Mesenchymal stem cell (in vitro differentiated cells and primary cell): ENCODE results near the gene HECTD4.

Experiments
- DNase-seq: peaks from one replicate; pipeline ENCODE4 v3.0.0-alpha.2; 2013
- H2AFZ ChIP-seq: one replicate; pipeline ENCODE4 v1.6.1; 2013; ENCODE audit warnings: low read depth, mild to moderate bottlenecking, control low read depth, inconsistent platforms, low read length, moderate library complexity
- H2AK5ac ChIP-seq: 2 replicates; pipeline ENCODE4 v1.6.1; 2013; ENCODE audit warnings: low read length, moderate library complexity, mild to moderate bottlenecking, inconsistent platforms; ENCODE audit not compliant: severe bottlenecking
- H2BK120ac ChIP-seq: one replicate; pipeline ENCODE4 v1.6.1; 2013; ENCODE audit warnings: low read depth, mild to moderate bottlenecking, inconsistent platforms, low read length, moderate library complexity
- H2BK12ac ChIP-seq, 2 experiments: one replicate each; pipeline ENCODE4 v1.6.1; 2013; ENCODE audit warnings: inconsistent platforms in 2 of 2, low read length in 2 of 2, mild to moderate bottlenecking in 2 of 2, moderate library complexity in 2 of 2, control low read depth in 1 of 2
- H2BK15ac ChIP-seq: one replicate; pipeline ENCODE4 v1.6.1; 2013; ENCODE audit warnings: mild to moderate bottlenecking, low read depth, inconsistent platforms; ENCODE audit not compliant: poor library complexity, severe bottlenecking
- H2BK5ac ChIP-seq: 2 replicates; pipeline ENCODE4 v1.6.1; 2013; ENCODE audit warnings: low read depth, mild to moderate bottlenecking, low read length, control low read depth, inconsistent platforms; ENCODE audit not compliant: poor library complexity, severe bottlenecking
- H3K14ac ChIP-seq, 2 experiments: one replicate each; pipeline ENCODE4 v1.6.1; 2013; ENCODE audit warnings: inconsistent platforms in 2 of 2, low read length in 2 of 2, control low read depth in 1 of 2, mild to moderate bottlenecking in 1 of 2, moderate library complexity in 1 of 2
- H3K18ac ChIP-seq, 2 experiments: one replicate each; pipeline ENCODE4 v1.6.1; 2013; ENCODE audit warnings: inconsistent platforms in 2 of 2, low read length in 2 of 2, control low read depth in 1 of 2, low read depth in 1 of 2, mild to moderate bottlenecking in 1 of 2
- H3K23ac ChIP-seq, 2 experiments: one replicate each; pipeline ENCODE4 v1.6.1; 2013; ENCODE audit warnings: inconsistent platforms in 2 of 2, low read length in 2 of 2, mild to moderate bottlenecking in 2 of 2, moderate library complexity in 2 of 2, control low read depth in 1 of 2
- H3K27ac ChIP-seq: 2 replicates; pipeline ENCODE4 v1.5.1; 2013; ENCODE audit warnings: mild to moderate bottlenecking, moderate library complexity, low read length, control low read depth, inconsistent platforms; ENCODE audit not compliant: poor library complexity, severe bottlenecking
- H3K27me3 ChIP-seq, 2 experiments: 2 replicates each; pipeline versions ENCODE4 v1.6.1 to v1.7.0; 2013; ENCODE audit warnings: low read length in 2 of 2, mild to moderate bottlenecking in 2 of 2, moderate library complexity in 2 of 2, control low read depth in 1 of 2, inconsistent platforms in 1 of 2; ENCODE audit not compliant: control insufficient read depth in 1 of 2, insufficient read depth in 1 of 2
- H3K36me3 ChIP-seq, 2 experiments: 2 replicates each; pipeline versions ENCODE4 v1.6.1 to v1.7.0; 2013; ENCODE audit warnings: low read length in 2 of 2, control low read depth in 1 of 2, inconsistent platforms in 1 of 2, low read depth in 1 of 2, mild to moderate bottlenecking in 1 of 2; ENCODE audit not compliant: insufficient read depth in 2 of 2, control insufficient read depth in 1 of 2
- H3K4ac ChIP-seq, 2 experiments: one replicate each; pipeline ENCODE4 v1.6.1; 2013; ENCODE audit warnings: inconsistent platforms in 2 of 2, low read length in 2 of 2, mild to moderate bottlenecking in 2 of 2, moderate library complexity in 2 of 2, control low read depth in 1 of 2, low read depth in 1 of 2
- H3K4me1 ChIP-seq: 2 replicates; pipeline ENCODE4 v1.6.1; 2013; ENCODE audit warnings: low read depth, low read length, control low read depth; ENCODE audit not compliant: control insufficient read depth, insufficient read depth
- H3K4me2 ChIP-seq: 2 replicates; pipeline ENCODE4 v1.6.1; 2013; ENCODE audit warnings: low read length, mild to moderate bottlenecking, inconsistent platforms; ENCODE audit not compliant: poor library complexity, severe bottlenecking
- H3K4me3 ChIP-seq, 2 experiments: 2 replicates each; pipeline versions ENCODE4 v1.5.1 to v1.7.0; 2013; ENCODE audit warnings: low read length in 2 of 2, mild to moderate bottlenecking in 2 of 2, control low read depth in 1 of 2, low read depth in 1 of 2; ENCODE audit not compliant: insufficient read depth in 1 of 2
- H3K79me1 ChIP-seq: replicated peaks from 2 replicates; pipeline ENCODE4 v1.6.1; 2013; ENCODE audit warnings: mild to moderate bottlenecking, control low read depth, low read length, inconsistent platforms; ENCODE audit not compliant: poor library complexity, severe bottlenecking
- H3K9ac ChIP-seq: 2 replicates; pipeline ENCODE4 v1.7.0; 2013; ENCODE audit warnings: mild to moderate bottlenecking, low read length, moderate library complexity
- H3K9me3 ChIP-seq: 2 replicates; pipeline ENCODE4 v1.7.0; 2013; ENCODE audit warnings: mild to moderate bottlenecking, low read length; ENCODE audit not compliant: control insufficient read depth
- H4K8ac ChIP-seq: one replicate; pipeline ENCODE4 v1.6.1; 2013; ENCODE audit warnings: inconsistent platforms, mild to moderate bottlenecking, low read length, moderate library complexity
- H4K91ac ChIP-seq: one replicate; pipeline ENCODE4 v1.6.1; 2013; ENCODE audit warnings: mild to moderate bottlenecking, low read length, inconsistent platforms
- WGBS: methylation state at CpG from one replicate; pipeline ENCODE4 v1.1.7; 2013; ENCODE audit warnings: mixed read lengths; 5-methylcytosine and 5-hydroxymethylcytosine counted together

HECTD4 gene

DNA sequence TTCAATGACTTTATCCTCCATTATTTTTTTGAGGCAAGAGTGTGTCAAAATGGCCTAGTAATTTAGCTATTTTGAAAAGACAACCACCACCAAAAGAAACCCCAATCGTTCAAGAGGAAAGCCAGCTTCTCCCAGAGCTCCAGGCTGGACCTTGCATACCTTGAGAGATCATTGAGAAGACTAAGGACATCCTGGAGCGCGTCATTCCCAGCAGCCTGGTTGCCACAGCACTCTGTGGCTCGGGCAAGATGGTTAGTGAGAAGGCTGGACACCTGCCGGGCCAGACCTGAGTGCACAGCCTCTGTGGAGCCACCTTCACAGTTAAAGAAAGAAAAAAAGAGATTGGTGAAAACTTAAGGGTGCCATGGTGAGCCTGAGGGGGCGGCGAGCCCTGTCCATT lies 145.4 kb downstream of the HECTD4 start:
- Histone ChIP-seq H3K4me3 (no peak overlapping the region), H3K9me3 (no peaks in the 10 kb centered on the region)
- 97% methylated on average over 5 of the region's 7 CpGs for whole genome bisulfite sequencing

DNA sequence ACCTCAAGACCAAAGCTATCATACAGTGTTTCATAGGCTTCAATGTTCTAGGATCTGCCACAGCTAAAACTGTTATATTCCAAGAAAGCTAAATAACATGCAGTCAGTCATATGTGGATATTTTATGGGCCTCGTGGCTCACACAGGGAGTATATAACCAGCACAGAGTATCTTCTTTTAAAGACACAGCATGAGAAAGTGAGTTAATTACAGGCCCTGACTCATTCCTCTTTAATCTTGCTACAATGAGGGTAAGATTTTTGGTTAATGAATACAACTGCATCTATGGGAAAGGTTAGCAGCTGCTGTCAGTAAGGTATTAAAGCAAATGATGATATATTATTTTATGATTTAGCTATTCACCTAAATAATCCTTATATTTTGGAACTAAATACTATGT lies 145.8 kb downstream of the HECTD4 start:
- no peak overlapping the region for H4K91ac ChIP-seq
- no peak overlapping the region for H2AFZ ChIP-seq
- WGBS, result 100% methylated on average over 1 of the region's 1 CpG
- H3K4me2 ChIP-seq, result no peak overlapping the region
- no peak overlapping the region for H2BK5ac ChIP-seq
- DNase-seq, result no peak
- no peaks in the 10 kb centered on the region for H3K9me3 ChIP-seq
- no peak overlapping the region for H3K4me3 ChIP-seq
- H3K9ac ChIP-seq, result no peak overlapping the region
- no peak overlapping the region for H3K4ac ChIP-seq
- peaks cover 38 to 88% of the 10 kb centered on the region in 2 experiments for H3K36me3 ChIP-seq
- H3K23ac ChIP-seq, result no peak overlapping the region
- H2BK12ac ChIP-seq, result no peak overlapping the region
- peaks cover 3% of the 10 kb centered on the region for H3K79me1 ChIP-seq
- no peak overlapping the region for H3K18ac ChIP-seq
- no peak overlapping the region for H2AK5ac ChIP-seq
- H3K14ac ChIP-seq, result no peak overlapping the region
- no peak overlapping the region for H4K8ac ChIP-seq
- peaks cover 3% of the 10 kb centered on the region for H3K4me1 ChIP-seq
- H3K27me3 ChIP-seq, result no peaks in the 10 kb centered on the region
- no peak overlapping the region for H2BK15ac ChIP-seq
- H3K27ac ChIP-seq, result no peak overlapping the region
- H2BK120ac ChIP-seq, result no peak overlapping the region

More for the DNA sequence above, 145.4 kb downstream of the HECTD4 start:
- Histone ChIP-seq H2BK5ac (no peak overlapping the region), H3K14ac (no peak overlapping the region), H2BK12ac (no peak overlapping the region), H3K18ac (no peak overlapping the region), H3K4me1 (peaks cover 3% of the 10 kb centered on the region), H3K4ac (no peak overlapping the region), H3K36me3 (peaks cover 40 to 88% of the 10 kb centered on the region in 2 experiments), H3K27ac (no peak overlapping the region), H2BK120ac (no peak overlapping the region), H2AFZ (no peak overlapping the region), H4K8ac (no peak overlapping the region), H3K23ac (no peak overlapping the region), H4K91ac (no peak overlapping the region), H2AK5ac (no peak overlapping the region), H3K4me2 (no peak overlapping the region), H2BK15ac (no peak overlapping the region), H3K27me3 (no peaks in the 10 kb centered on the region), H3K79me1 (peaks cover 3% of the 10 kb centered on the region), H3K9ac (no peak overlapping the region)
- no peak for DNase-seq

DNA sequence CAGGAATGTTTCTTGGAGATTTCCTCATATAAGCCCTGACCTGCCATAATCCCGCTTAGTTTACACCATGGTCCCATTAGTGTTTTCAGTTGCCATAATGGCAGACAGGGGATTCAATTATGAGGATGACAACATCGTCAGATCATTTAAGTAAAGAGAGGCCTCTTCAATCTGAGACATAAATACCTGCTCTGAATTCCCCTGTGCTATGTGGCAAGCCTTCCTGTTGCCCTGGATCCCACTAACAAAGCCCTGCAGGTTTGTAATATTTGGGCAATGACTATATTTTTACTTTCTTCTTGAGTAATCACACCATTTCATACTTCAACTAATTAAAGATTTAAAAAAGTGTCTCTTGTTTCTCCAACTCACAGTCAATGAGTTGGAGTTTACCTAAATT lies 147.9 kb downstream of the HECTD4 start:
- DNase-seq, result no peak
- Histone ChIP-seq H3K9ac (no peak overlapping the region), H2AFZ (no peak overlapping the region), H3K14ac (no peak overlapping the region), H3K18ac (no peak overlapping the region), H3K23ac (no peak overlapping the region), H2BK12ac (no peak overlapping the region), H2AK5ac (no peak overlapping the region), H3K4me3 (no peak overlapping the region), H3K4me2 (no peak overlapping the region), H3K79me1 (peaks cover 3% of the 10 kb centered on the region), H3K27ac (no peak overlapping the region), H3K36me3 (peaks cover 39 to 89% of the 10 kb centered on the region in 2 experiments), H2BK120ac (no peak overlapping the region), H2BK5ac (no peak overlapping the region), H3K27me3 (no peaks in the 10 kb centered on the region), H3K4ac (no peak overlapping the region), H3K9me3 (no peaks in the 10 kb centered on the region), H4K91ac (no peak overlapping the region), H2BK15ac (no peak overlapping the region), H3K4me1 (peaks cover 3% of the 10 kb centered on the region), H4K8ac (no peak overlapping the region)
- WGBS, result 95% methylated on average over 2 of the region's 2 CpGs

DNA sequence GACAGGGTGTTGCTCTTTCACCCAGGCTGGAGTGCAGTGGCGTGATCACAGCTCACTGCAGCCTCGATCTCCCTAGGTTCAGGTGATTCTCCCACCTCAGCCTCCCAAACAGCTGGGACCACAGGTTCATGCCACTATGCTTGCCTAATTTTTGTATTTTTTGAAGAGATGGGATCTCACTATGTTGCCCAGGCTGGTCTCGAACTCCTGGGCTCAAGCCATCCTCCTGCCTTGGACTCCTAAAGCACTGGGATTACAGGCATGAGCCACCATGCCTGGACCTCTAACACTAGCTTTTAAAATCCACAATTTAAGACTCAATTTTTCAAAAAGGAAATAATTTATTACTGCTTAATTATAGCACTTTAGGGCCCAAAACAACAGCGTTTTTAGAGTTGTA lies 149.0 kb downstream of the HECTD4 start:
- Histone ChIP-seq H2BK12ac (no peak overlapping the region), H3K4me3 (no peak overlapping the region), H2BK15ac (no peak overlapping the region), H3K4me2 (no peak overlapping the region), H2AK5ac (no peak overlapping the region), H3K27me3 (no peaks in the 10 kb centered on the region), H3K14ac (no peak overlapping the region), H3K9ac (no peak overlapping the region), H4K91ac (no peak overlapping the region), H3K27ac (no peak overlapping the region), H2BK120ac (no peak overlapping the region), H3K23ac (no peak overlapping the region), H3K79me1 (peaks cover 3% of the 10 kb centered on the region), H3K36me3 (peaks cover 36 to 89% of the 10 kb centered on the region in 2 experiments), H2AFZ (no peak overlapping the region), H3K4me1 (peaks cover 3% of the 10 kb centered on the region), H3K4ac (no peak overlapping the region), H3K9me3 (no peaks in the 10 kb centered on the region), H3K18ac (no peak overlapping the region), H2BK5ac (no peak overlapping the region), H4K8ac (no peak overlapping the region)
- 100% methylated on average over 4 of the region's 4 CpGs for WGBS
- no peak for DNase-seq
